Stimulated activated CD8-positive, alpha-beta memory T cell treated with anti-CD3 and anti-CD28 coated beads, Interleukin-12 subunit alpha, Interleukin-12 subunit beta, amount 100 ng/mL, for 24 hours (primary cell): Measurements from ENCODE around the gene MDM2.

ENCODE experiments used
- DNase-seq: peaks from one replicate; pipeline ENCODE4 v3.0.0-alpha.2; 2020; ENCODE audit errors: extremely low read depth

MDM2 gene

GRCh38 chr12:68878846-68879245 is 70.9 kb downstream of the MDM2 start:
- DNase-seq = no peak

- no peak for DNase-seq
These were observed 72.8 kb downstream of the MDM2 start for GRCh38 chr12:68880660-68881325.

- DNase-seq = no peak
These were observed 74.4 kb downstream of the MDM2 start for GRCh38 chr12:68882251-68882964.

- no peak for DNase-seq
These were observed 75.2 kb downstream of the MDM2 start for GRCh38 chr12:68883151-68883550.

- no peak for DNase-seq
These were observed 76.3 kb downstream of the MDM2 start for GRCh38 chr12:68884251-68884650.

- DNase-seq = no peak
These were observed 77.4 kb downstream of the MDM2 start for GRCh38 chr12:68885381-68885780.

- no peak for DNase-seq
These were observed 78.9 kb downstream of the MDM2 start for GRCh38 chr12:68886636-68887572.

- no peak for DNase-seq
These were observed 79.7 kb downstream of the MDM2 start for GRCh38 chr12:68887641-68888040.

- DNase-seq = no peak
These were observed 80.3 kb downstream of the MDM2 start for GRCh38 chr12:68888243-68888642.

- no peak for DNase-seq
These were observed 82.7 kb downstream of the MDM2 start for GRCh38 chr12:68890701-68891113.

GRCh38 chr12:68891141-68891540 is 83.2 kb downstream of the MDM2 start:
- DNase-seq = no peak

- no peak for DNase-seq
These were observed 85.2 kb downstream of the MDM2 start for GRCh38 chr12:68893201-68893600.

GRCh38 chr12:68893741-68894140 is 85.8 kb downstream of the MDM2 start:
- DNase-seq = no peak

GRCh38 chr12:68894276-68894855 is 86.4 kb downstream of the MDM2 start:
- no peak for DNase-seq

- DNase-seq = no peak
These were observed 89.0 kb downstream of the MDM2 start for GRCh38 chr12:68896881-68897540.

- no peak for DNase-seq
These were observed 91.3 kb downstream of the MDM2 start for GRCh38 chr12:68899251-68899771.

GRCh38 chr12:68900241-68900640 is 92.3 kb downstream of the MDM2 start:
- no peak for DNase-seq
